GM12801 (cell line): ENCODE data around the gene SNAPC1.

ENCODE experiments used
- TF ChIP-seq, protein P1 (sequence below): IDR thresholded peaks from one replicate; pipeline ENCODE4 v1.5.1; 2011; ENCODE audit warnings: control low read depth; ENCODE audit not compliant: insufficient read length; ENCODE audit errors: extremely low read depth

Gene SNAPC1

DNA sequence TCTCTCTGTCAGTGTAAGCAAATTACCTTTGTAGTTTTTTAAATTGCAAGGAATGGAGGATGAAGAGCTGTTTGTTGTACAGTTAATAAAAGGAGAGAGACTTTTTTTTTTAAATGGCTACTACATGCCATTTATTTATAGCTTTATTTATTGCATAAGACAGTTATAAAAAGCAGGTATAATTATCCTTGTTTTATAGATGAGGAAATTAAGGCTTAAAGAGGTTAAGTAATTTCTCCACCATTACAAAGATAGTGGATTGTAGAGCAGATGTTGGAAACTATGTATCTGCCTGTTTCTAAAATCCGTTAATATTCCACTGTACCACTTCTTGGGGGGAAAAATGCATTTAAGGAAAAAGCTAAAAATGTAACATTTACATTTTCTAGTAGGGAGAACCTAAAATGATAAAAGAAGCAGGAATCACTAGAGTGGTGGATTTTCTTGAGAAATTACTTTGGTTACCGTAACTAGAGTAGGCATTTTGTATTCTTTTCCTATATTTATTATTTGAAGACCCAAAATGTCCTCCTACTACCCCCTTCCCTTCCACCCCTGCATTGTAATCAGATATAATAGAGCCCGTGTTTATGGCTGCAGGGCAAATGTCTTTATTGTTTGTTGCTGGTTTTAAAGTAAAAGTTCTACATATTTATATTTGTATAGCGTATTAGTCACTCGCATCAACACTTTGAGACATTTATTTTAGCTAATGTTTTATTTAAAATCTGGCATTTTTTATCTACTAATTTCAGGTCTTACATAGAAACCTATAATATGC lies 2.3 kb downstream of the SNAPC1 start:
- TF ChIP-seq, protein P1, sequence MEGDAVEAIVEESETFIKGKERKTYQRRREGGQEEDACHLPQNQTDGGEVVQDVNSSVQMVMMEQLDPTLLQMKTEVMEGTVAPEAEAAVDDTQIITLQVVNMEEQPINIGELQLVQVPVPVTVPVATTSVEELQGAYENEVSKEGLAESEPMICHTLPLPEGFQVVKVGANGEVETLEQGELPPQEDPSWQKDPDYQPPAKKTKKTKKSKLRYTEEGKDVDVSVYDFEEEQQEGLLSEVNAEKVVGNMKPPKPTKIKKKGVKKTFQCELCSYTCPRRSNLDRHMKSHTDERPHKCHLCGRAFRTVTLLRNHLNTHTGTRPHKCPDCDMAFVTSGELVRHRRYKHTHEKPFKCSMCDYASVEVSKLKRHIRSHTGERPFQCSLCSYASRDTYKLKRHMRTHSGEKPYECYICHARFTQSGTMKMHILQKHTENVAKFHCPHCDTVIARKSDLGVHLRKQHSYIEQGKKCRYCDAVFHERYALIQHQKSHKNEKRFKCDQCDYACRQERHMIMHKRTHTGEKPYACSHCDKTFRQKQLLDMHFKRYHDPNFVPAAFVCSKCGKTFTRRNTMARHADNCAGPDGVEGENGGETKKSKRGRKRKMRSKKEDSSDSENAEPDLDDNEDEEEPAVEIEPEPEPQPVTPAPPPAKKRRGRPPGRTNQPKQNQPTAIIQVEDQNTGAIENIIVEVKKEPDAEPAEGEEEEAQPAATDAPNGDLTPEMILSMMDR: no peak

DNA sequence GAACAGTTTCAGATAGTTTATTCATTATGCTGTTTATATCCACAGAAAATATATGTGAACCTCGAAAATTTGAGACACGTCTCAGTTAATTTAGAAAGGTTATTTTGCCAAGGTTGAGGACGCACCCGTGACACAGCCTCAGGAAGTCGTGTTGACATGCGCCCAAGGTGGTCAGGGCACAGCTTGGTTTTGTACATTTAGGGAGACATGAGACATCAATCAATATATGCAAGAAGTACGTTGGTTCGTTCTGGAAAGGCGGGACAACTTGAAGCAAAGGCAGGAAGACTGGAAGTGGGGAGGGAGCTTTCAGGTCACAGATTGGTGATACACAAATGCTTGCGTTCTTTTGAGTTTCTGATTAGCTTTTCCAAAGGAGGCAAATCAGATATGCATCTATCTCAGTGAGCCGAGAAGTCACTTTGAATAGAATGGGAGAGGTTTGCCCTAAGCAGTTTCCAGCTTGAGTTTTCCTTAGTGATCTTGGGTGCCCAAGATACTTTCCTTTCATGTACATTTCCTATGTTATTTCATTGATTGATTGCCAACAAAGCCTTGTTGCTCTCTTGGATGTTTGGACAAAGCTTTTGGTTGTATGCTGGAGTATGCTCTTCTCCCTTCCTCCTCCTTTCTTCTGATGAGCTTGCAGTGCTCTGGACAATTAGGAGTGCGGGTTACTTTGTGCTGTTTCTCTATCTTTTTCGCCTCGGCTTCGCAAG lies 3.2 kb downstream of the SNAPC1 start:
- TF ChIP-seq, protein P1: no peak

DNA sequence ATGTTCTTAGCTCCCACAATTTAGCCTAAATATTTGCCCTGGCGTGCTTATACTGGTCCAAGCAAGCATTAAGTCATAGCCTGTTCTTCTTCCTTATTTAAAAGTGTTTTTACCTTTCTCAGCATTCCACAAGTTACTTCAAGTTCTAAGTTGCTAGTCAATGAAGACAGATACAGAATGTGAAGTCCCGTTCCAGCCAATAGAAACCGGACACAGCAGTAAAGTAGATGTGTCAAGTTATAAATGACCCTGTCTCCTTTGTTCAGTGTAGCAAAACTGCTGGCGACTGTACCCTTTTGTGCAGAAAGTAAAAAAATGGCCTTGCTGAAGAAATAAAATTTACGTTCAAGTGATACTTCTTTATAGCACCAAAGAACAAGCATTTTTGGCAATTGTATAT lies 3.9 kb downstream of the SNAPC1 start:
- TF ChIP-seq, protein P1: no peak

DNA sequence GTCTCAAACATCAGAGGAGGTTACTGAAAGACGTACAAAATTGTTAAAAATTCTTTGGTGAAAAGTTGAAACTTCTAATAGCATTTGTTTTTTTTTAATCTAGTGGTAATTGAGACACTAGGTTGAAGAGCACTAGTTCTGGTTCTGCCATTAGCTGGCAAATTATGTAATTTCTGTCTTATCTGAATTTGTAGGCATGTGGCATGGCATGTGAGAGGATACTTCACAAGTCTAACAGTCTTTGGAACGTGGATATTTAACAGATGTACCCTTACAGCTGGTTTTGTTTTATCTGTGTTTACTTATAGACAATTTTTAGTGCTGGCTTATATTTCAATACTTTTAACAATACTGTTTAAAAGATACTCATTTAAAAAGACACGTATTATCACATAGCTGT lies 6.0 kb downstream of the SNAPC1 start:
- TF ChIP-seq, protein P1: no peak

DNA sequence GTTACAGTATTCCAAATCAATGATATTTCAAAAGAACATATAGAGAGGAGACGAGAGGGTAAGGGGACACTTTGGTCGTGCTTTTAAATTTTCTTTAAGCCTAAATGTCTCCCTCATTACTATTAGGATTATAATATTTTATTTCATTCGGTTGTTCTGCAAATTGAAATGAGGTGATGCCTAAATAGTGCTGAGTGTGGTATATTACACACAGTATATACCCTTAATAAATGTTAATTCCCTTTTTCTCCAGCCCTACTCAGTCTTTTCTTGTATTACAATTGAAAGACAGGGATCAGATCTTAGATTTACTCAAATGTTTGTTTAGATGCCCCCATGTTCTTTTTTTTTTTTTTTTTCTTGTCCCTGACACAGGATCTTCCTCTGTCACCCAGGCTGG lies 7.7 kb downstream of the SNAPC1 start:
- TF ChIP-seq, protein P1: no peak

DNA sequence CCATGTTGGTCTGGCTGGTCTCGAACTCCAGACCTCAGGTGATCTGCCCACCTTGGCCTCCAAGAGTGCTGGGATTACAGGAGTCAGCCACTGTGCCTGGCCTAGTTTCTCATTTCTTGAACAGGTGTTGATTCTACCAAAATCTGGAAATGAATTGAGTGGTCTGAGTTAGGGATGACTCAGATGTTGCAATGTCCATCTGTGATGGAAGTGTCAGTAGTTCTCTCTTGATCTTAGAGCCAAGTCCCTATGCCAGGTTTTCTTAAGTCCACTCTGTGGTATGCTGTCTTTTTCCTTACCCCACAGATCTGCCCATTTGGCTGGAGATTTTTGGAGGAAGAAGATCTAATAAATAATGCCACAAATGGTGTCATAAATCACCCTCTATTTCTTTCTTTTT lies 12.6 kb downstream of the SNAPC1 start:
- TF ChIP-seq, protein P1: no peak

DNA sequence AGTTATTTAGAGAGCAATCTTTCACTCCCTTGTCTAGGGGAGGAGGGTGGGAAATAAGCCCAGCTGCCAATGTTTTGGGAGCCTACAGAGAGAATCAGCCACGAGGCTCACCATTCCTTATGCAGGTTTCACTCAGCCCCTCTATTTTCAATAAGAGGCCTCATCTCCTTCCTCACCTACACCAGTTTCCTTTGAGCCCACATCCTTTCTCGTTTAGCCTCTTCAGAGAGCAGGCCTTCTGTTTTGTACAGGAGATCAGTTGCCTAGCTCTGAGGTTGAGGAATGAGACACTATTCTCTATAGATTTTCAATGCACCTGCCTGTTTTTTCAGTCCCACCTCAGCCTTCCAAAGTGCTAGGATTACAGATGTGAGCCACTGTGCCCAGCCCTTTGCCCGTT lies 17.9 kb downstream of the SNAPC1 start:
- TF ChIP-seq, protein P1: no peak
